ENCODE data around the gene BAG2. TPM values are rescaled to one million over a fixed set of nuclear protein-coding genes. Genes with fewer than 3 reads are reported as not detected.
A peak's percentile ranks its signal among the peaks of the same experiment; 100 is the strongest.

The BAG2 gene
- total and polyA plus RNA-seq, 2 of the 13 experiments (the other 11 are each of a cell fraction or from before 2014, with no cell fraction given) = 5.7 to 15.1 TPM

DNA sequence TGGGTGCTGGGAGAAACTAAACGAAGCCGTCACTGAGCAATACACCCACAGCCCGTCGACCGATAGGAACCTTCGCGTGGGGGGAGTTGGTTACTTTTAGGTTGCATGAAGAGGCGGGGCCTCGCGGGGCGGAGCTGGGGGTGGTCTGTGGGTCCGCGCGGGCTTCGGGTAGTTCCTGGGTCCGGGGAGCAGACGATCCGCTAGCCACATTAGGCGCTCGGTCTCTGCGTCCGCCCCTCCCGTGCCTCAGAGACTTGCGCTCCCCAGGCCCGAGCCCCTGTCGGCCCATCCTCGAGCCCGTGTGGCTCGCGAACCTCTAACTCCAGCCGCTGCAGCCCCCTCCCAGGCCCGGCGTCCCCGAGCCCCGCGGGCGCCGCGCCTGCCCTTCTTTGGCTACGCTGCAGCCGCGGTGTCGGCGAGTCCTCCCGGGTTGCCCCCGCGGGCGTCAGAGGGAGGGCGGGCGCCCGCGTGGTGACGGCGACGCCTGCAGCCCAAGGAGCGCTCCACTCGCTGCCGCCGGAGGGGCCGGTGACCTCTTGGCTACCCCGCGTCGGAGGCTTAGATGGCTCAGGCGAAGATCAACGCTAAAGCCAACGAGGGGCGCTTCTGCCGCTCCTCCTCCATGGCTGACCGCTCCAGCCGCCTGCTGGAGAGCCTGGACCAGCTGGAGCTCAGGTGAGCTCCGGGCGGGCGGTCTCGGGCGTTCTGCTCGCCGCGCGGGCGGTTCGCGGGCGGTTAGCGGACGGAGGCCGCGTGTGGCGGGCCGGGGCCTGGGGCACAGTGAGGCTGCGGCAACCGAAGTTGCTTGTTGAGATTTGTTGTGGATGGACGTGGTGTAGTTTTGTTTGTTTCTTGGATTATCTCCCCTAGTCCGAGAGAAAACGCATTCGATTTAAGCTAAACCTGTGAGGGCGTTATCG is at the start of gene BAG2 (continued):
- TF ChIP-seq TBP (CRISPR knock-in tag; IDR thresholded peaks at IDR 0.05) = peak; percentile 82; the same call in 1 of the 2 replicates
- TF ChIP-seq, protein P1, sequence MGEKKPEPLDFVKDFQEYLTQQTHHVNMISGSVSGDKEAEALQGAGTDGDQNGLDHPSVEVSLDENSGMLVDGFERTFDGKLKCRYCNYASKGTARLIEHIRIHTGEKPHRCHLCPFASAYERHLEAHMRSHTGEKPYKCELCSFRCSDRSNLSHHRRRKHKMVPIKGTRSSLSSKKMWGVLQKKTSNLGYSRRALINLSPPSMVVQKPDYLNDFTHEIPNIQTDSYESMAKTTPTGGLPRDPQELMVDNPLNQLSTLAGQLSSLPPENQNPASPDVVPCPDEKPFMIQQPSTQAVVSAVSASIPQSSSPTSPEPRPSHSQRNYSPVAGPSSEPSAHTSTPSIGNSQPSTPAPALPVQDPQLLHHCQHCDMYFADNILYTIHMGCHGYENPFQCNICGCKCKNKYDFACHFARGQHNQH (CRISPR knock-in tag; IDR thresholded peaks at IDR 0.05) = peak; percentile 87
- TF ChIP-seq, protein P2, sequence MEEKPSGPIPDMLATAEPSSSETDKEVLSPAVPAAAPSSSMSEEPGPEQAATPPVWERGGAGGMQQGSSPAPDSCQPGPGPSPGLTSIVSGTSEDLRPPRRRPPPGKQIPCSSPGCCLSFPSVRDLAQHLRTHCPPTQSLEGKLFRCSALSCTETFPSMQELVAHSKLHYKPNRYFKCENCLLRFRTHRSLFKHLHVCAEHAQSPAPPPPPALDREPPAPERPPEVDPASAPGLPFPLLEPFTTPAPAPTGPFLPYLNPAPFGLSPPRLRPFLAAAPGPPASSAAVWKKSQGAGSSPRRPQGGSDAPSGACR (CRISPR knock-in tag; IDR thresholded peaks at IDR 0.05) = no peak; the same call in 1 of the 2 replicates
- TF ChIP-seq, protein P3, sequence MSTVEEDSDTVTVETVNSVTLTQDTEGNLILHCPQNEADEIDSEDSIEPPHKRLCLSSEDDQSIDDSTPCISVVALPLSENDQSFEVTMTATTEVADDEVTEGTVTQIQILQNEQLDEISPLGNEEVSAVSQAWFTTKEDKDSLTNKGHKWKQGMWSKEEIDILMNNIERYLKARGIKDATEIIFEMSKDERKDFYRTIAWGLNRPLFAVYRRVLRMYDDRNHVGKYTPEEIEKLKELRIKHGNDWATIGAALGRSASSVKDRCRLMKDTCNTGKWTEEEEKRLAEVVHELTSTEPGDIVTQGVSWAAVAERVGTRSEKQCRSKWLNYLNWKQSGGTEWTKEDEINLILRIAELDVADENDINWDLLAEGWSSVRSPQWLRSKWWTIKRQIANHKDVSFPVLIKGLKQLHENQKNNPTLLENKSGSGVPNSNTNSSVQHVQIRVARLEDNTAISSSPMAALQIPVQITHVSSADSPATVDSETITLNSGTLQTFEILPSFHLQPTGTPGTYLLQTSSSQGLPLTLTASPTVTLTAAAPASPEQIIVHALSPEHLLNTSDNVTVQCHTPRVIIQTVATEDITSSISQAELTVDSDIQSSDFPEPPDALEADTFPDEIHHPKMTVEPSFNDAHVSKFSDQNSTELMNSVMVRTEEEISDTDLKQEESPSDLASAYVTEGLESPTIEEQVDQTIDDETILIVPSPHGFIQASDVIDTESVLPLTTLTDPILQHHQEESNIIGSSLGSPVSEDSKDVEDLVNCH (CRISPR knock-in tag; IDR thresholded peaks at IDR 0.05) = no peak
- TF ChIP-seq, protein P4, sequence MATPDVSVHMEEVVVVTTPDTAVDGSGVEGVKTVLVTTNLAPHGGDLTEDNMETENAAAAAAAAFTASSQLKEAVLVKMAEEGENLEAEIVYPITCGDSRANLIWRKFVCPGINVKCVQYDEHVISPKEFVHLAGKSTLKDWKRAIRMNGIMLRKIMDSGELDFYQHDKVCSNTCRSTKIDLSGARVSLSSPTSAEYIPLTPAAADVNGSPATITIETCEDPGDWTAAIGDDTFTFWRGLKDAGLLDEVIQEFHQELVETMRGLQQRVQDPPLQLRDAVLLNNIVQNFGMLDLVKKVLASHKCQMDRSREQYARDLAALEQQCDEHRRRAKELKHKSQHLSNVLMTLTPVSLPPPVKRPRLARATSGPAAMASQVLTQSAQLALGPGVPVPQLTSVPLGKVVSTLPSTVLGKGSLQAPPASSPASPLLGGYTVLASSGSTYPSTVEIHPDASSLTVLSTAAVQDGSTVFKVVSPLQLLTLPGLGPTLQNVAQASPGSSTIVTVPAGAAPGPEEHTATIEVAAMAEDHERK (CRISPR knock-in tag; IDR thresholded peaks at IDR 0.05; ENCODE audit: low read depth) = peak; percentile 34; the same call in 1 of the 2 replicates
- peak; percentile 91 for TF ChIP-seq POLR2AphosphoS5 (IDR thresholded peaks at IDR 0.05; ENCODE audit: low read depth, low read length)
- TF ChIP-seq FOXP1 (IDR thresholded peaks at IDR 0.05) = no peak
- TF ChIP-seq FOXP1 (CRISPR knock-in tag; IDR thresholded peaks at IDR 0.05) = no peak
- TF ChIP-seq, protein P5, sequence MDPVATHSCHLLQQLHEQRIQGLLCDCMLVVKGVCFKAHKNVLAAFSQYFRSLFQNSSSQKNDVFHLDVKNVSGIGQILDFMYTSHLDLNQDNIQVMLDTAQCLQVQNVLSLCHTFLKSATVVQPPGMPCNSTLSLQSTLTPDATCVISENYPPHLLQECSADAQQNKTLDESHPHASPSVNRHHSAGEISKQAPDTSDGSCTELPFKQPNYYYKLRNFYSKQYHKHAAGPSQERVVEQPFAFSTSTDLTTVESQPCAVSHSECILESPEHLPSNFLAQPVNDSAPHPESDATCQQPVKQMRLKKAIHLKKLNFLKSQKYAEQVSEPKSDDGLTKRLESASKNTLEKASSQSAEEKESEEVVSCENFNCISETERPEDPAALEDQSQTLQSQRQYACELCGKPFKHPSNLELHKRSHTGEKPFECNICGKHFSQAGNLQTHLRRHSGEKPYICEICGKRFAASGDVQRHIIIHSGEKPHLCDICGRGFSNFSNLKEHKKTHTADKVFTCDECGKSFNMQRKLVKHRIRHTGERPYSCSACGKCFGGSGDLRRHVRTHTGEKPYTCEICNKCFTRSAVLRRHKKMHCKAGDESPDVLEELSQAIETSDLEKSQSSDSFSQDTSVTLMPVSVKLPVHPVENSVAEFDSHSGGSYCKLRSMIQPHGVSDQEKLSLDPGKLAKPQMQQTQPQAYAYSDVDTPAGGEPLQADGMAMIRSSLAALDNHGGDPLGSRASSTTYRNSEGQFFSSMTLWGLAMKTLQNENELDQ (CRISPR knock-in tag; IDR thresholded peaks at IDR 0.05; ENCODE audit: borderline replicate concordance) = no peak
- TF ChIP-seq ZNF136 (CRISPR knock-in tag; IDR thresholded peaks at IDR 0.05; ENCODE audit: low read depth) = no peak; the same call in 1 of the 2 replicates
- peak; percentile 92 for TF ChIP-seq MED13 (CRISPR knock-in tag; IDR thresholded peaks at IDR 0.05)
- TF ChIP-seq ZNF350 (CRISPR knock-in tag; IDR thresholded peaks at IDR 0.05; ENCODE audit: borderline replicate concordance, low read depth) = peak; percentile 15; the same call in 1 of the 2 replicates

All from HepG2 (cell line).